OCI-LY7 (cell line): ENCODE data around the gene MYLIP. TPM values are rescaled to one million over a fixed set of nuclear protein-coding genes. Genes with fewer than 3 reads are reported as not detected.

Source experiments
- BruUV-seq: library from RNA; stranded (reverse); fragments of 400-500 nt; replicated peaks from 2 replicates; lab custom pipeline; 2021; lab: Mats Ljungman, UMichigan
- CTCF ChIA-PET: fragments of 300-600 bp; sonication (Branson Sonifier 250); formaldehyde crosslinking; loops from one replicate; lab custom pipeline; 2022; ENCODE audit warnings: antibody characterized with exemption; ENCODE audit not compliant: unreplicated experiment; lab: Charles Lee
- POLR2A ChIA-PET: fragments of 300-600 bp; sonication (Branson Sonifier 250); formaldehyde crosslinking; loops from one replicate; lab custom pipeline; 2022; ENCODE audit warnings: antibody characterized with exemption; lab: Charles Lee
- DNase-seq: peaks from one replicate; pipeline ENCODE4 v3.0.0-alpha.2; 2015; ENCODE audit warnings: low spot score
- H2AFZ ChIP-seq: fragments of 200-600 bp; sonication (generic), shearing (Covaris generic); 2 replicates; pipeline ENCODE4 v1.6.1; 2014; ENCODE audit warnings: mild to moderate bottlenecking, antibody characterized with exemption, low read length, moderate library complexity
- H3K27ac ChIP-seq: fragments of 200-600 bp; sonication (generic); 2 replicates; pipeline ENCODE4 v1.5.1; 2014; ENCODE audit warnings: mixed run types, low read depth, mild to moderate bottlenecking, moderate library complexity, low read length, inconsistent platforms; ENCODE audit not compliant: poor library complexity, severe bottlenecking
- H3K36me3 ChIP-seq: fragments of 200-600 bp; sonication (generic); 2 replicates; pipeline ENCODE4 v1.6.1; 2014; ENCODE audit warnings: mild to moderate bottlenecking, antibody characterized with exemption, low read length, moderate library complexity, mixed read lengths; ENCODE audit not compliant: insufficient read depth
- H3K4me1 ChIP-seq: fragments of 200-600 bp; sonication (generic); 2 replicates; pipeline ENCODE4 v1.5.1; 2014; ENCODE audit warnings: mild to moderate bottlenecking, low read length; ENCODE audit not compliant: insufficient read depth, poor library complexity, severe bottlenecking
- H3K4me2 ChIP-seq: fragments of 200-600 bp; sonication (generic); 2 replicates; pipeline ENCODE4 v1.6.1; 2014; ENCODE audit warnings: mild to moderate bottlenecking, low read length
- H3K4me3 ChIP-seq: fragments of 200-600 bp; sonication (generic); 2 replicates; pipeline ENCODE4 v1.5.1; 2014; ENCODE audit warnings: mild to moderate bottlenecking, low read depth, low read length; ENCODE audit not compliant: poor library complexity, severe bottlenecking
- H3K79me2 ChIP-seq: fragments of 200-600 bp; sonication (generic); 2 replicates; pipeline ENCODE4 v1.6.1; 2016; ENCODE audit warnings: low read depth, mild to moderate bottlenecking, low read length, moderate library complexity, mixed read lengths; ENCODE audit not compliant: insufficient read depth
- H3K9me2 ChIP-seq: fragments of 200-600 bp; sonication (generic); 2 replicates; pipeline ENCODE4 v1.6.1; 2016; ENCODE audit warnings: mild to moderate bottlenecking, low read length, mixed read lengths; ENCODE audit not compliant: insufficient read depth
- H3K9me3 ChIP-seq: fragments of 200-600 bp; sonication (generic); 2 replicates; pipeline ENCODE4 v1.6.1; 2014; ENCODE audit warnings: mild to moderate bottlenecking, mixed run types, low read length, mixed read lengths
- H4K20me1 ChIP-seq: fragments of 200-600 bp; sonication (generic); 2 replicates; pipeline ENCODE4 v1.6.1; 2014; ENCODE audit warnings: mild to moderate bottlenecking, antibody characterized with exemption, low read length, moderate library complexity, mixed read lengths; ENCODE audit not compliant: insufficient read depth
- EZH2phosphoT487 ChIP-seq: fragments of 200-600 bp; sonication (generic); IDR thresholded peaks from 2 replicates; pipeline ENCODE4 v1.6.1; 2018; ENCODE audit warnings: low read depth, borderline replicate concordance, mild to moderate bottlenecking, mixed run types, antibody characterized with exemption, low read length, moderate library complexity, mixed read lengths
- intact Hi-C: fragments of 100-400 bp; cut with micrococcal nuclease; formaldehyde crosslinking; loops from one replicate; pipeline ENCODE4 v1.10.0; 2022; ENCODE audit not compliant: unreplicated experiment
- total RNA-seq, 2 experiments: library from RNA; depleted of rRNA in 1 of 2; stranded (reverse); fragments of >200 nt in 1 of 2; shearing (Covaris generic) in 1 of 2; gene quantifications; 2 replicates each; pipeline ENCODE4 v1.2.3, GENCODE V29; 2014 to 2022
- TF ChIP-seq, protein P1 (sequence below): fragments of 200-600 bp; sonication (generic); conservative IDR thresholded peaks from 2 replicates; pipeline ENCODE4 v1.5.1; 2014; ENCODE audit warnings: mild to moderate bottlenecking, antibody characterized with exemption, low read length, moderate library complexity, mixed read lengths

The MYLIP gene
- total RNA-seq, 2 experiments from 2014 or later, result 8.5 to 15.3 TPM

DNA sequence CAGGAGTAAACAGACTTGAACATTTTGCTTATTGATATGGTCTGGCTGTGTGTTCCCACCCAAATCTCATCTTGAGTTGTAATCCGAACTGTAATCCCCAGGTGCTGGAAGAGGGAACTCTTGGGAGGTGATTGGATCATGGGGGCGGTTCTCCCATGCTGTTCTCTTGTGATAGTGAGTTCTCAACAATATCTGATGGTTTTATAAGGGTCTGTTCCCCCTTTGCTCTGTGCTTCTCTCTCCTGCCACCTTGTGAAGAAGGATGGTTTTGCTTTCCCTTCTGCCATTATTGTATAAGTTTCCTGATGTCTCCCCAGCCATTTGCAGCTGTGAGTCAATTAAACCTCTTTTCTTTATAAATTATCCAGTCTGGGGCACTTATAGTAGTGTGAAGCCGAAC is 40.0 kb downstream of the MYLIP start:
- TF ChIP-seq, protein P1, sequence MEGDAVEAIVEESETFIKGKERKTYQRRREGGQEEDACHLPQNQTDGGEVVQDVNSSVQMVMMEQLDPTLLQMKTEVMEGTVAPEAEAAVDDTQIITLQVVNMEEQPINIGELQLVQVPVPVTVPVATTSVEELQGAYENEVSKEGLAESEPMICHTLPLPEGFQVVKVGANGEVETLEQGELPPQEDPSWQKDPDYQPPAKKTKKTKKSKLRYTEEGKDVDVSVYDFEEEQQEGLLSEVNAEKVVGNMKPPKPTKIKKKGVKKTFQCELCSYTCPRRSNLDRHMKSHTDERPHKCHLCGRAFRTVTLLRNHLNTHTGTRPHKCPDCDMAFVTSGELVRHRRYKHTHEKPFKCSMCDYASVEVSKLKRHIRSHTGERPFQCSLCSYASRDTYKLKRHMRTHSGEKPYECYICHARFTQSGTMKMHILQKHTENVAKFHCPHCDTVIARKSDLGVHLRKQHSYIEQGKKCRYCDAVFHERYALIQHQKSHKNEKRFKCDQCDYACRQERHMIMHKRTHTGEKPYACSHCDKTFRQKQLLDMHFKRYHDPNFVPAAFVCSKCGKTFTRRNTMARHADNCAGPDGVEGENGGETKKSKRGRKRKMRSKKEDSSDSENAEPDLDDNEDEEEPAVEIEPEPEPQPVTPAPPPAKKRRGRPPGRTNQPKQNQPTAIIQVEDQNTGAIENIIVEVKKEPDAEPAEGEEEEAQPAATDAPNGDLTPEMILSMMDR, result peak; percentile 74
- TF ChIP-seq EZH2phosphoT487, result no peak
- intact Hi-C loops, result loop anchor here (5.0 kb wide), 1 partner anchor 477 kb away; no protein-coding TSS in a partner anchor
- Histone ChIP-seq H3K4me1 (no peaks in the 10 kb centered on the region), H3K79me2 (no peaks in the 10 kb centered on the region), H3K27ac (no peak overlapping the region), H3K9me3 (no peaks in the 10 kb centered on the region), H2AFZ (no peak overlapping the region), H4K20me1 (no peaks in the 10 kb centered on the region), H3K36me3 (no peaks in the 10 kb centered on the region), H3K4me3 (no peak overlapping the region), H3K9me2 (no peaks in the 10 kb centered on the region), H3K4me2 (no peak overlapping the region)
- peak; percentile 48 for DNase-seq
- CTCF ChIA-PET, result no interaction called here
- no TSS peak for BruUV-seq
- POLR2A ChIA-PET, result interaction anchor here (0.6 to 1.0 kb wide), 3 partner anchors 15 to 295 kb away, joined by 3 to 6 read pairs (median 3); no protein-coding TSS in a partner anchor

DNA sequence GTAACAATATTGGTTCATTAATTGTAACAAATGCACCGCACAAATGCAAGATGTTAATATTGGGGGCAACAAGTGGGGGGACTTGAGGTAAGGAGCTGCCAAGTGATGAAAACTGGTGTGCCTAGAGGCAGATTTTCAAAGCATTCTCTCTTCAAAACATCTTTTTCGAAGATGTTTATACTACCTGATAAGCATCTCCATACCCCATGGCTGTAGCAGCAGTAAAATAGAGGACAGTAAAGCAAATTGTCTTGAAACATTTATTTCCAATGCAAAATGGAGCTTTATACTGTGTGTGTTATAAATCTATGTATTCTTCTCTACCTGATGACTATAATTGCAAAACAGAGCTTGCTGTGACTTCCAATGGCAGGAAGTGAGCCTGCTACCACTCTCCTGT is 42.5 kb downstream of the MYLIP start:
- Histone ChIP-seq H4K20me1 (no peaks in the 10 kb centered on the region), H3K79me2 (no peaks in the 10 kb centered on the region), H3K36me3 (no peaks in the 10 kb centered on the region), H3K9me2 (no peaks in the 10 kb centered on the region), H3K4me3 (no peak overlapping the region), H3K4me2 (no peak overlapping the region), H3K4me1 (no peaks in the 10 kb centered on the region), H3K9me3 (no peaks in the 10 kb centered on the region), H3K27ac (no peak overlapping the region), H2AFZ (no peak overlapping the region)
- ChIA-PET CTCF (no interaction called here), POLR2A (no interaction called here)
- TF ChIP-seq, protein P1, result no peak
- TF ChIP-seq EZH2phosphoT487, result no peak
- intact Hi-C loops, result no loop called here
- DNase-seq, result no peak
- BruUV-seq, result no TSS peak

DNA sequence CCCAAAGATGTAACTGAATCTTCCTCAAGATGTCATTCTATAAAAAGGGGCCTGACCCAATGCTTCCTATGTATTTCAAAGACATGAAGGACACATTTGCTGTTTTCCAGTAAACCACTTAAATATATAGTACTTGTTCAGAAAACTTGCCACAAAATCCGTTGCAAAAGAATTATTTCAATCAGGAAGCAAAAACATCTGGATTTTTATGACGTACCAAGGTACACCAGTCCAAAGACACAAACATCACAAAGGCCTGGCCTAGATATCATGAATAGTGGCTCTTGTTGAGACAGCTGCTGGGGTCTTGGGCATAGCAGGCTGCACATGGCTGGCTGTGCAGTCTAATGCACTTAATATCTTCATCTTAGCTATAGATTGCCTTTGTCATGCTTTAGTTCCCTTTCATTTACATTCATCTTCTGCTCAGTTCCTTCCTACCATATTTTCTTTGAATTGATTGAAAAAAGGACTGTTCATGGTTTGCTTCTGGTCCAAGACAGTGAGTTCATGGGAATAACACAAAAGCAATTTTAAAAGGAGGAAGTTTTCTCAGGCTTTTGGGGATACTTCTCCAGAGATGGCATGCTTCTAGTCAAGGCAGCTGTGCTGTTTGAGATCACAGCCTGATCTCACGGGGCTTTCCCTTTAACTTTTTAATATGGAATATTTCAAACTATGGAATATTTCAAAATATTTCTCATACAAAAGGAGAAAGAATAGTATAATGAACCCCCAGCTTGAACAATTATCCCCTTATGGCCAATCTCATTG is 44.5 kb downstream of the MYLIP start:
- CTCF ChIA-PET, result no interaction called here
- POLR2A ChIA-PET, result interaction anchor here (1.4 kb wide), 1 partner anchor 11 kb away, joined by 5 read pairs; no protein-coding TSS in a partner anchor
- H3K4me3 ChIP-seq, result no peak overlapping the region

More for the DNA sequence above, 44.5 kb downstream of the MYLIP start:
- H4K20me1 ChIP-seq, result no peaks in the 10 kb centered on the region
- no peaks in the 10 kb centered on the region for H3K36me3 ChIP-seq
- no peak overlapping the region for H2AFZ ChIP-seq
- no peak overlapping the region for H3K27ac ChIP-seq
- no TSS peak for BruUV-seq
- no peaks in the 10 kb centered on the region for H3K9me2 ChIP-seq
- intact Hi-C loops, result no loop called here
- DNase-seq, result no peak
- H3K4me1 ChIP-seq, result no peaks in the 10 kb centered on the region
- TF ChIP-seq, protein P1, result no peak
- no peak for TF ChIP-seq EZH2phosphoT487
- no peaks in the 10 kb centered on the region for H3K79me2 ChIP-seq
- H3K4me2 ChIP-seq, result no peak overlapping the region
- no peaks in the 10 kb centered on the region for H3K9me3 ChIP-seq
